Bronchial epithelial cell (primary cell): ENCODE results near the gene DGKB. TPM values are rescaled to one million over a fixed set of nuclear protein-coding genes. Genes with fewer than 3 reads are reported as not detected.

Experiments used
- DNase-seq: peaks from one replicate; pipeline ENCODE4 v3.0.0-alpha.2; 2010; ENCODE audit warnings: low read depth
- FAIRE-seq: peaks from 2 replicates; lab custom pipeline; 2011; peaks lifted over from hg19 to GRCh38; lab: Jason Lieb, UNC
- H3K27me3 ChIP-seq: 2 replicates; pipeline ENCODE4 v1.5.1; 2011; ENCODE audit warnings: low read length; ENCODE audit not compliant: control insufficient read depth, insufficient read depth
- H3K36me3 ChIP-seq: 2 replicates; pipeline ENCODE4 v1.5.1; 2011; ENCODE audit warnings: low read length; ENCODE audit not compliant: control insufficient read depth, insufficient read depth
- H3K4me3 ChIP-seq: 2 replicates; pipeline ENCODE4 v1.5.1; 2011; ENCODE audit warnings: mild to moderate bottlenecking, low read depth, low read length, control low read depth
- total RNA-seq: library from RNA; depleted of rRNA; stranded (reverse); fragments of >200 nt; gene quantifications from 2 replicates; pipeline ENCODE4 v1.2.1, GENCODE V29; 2014
- TF ChIP-seq, protein P1 (sequence below): IDR thresholded peaks from 2 replicates; pipeline ENCODE4 v1.5.1; 2011; ENCODE audit warnings: mild to moderate bottlenecking, moderate library complexity, low read length, control low read depth, inconsistent platforms; ENCODE audit not compliant: insufficient read depth, severe bottlenecking

The DGKB gene
- total RNA-seq, 1 donor from 2014 or later: not detected

DNA sequence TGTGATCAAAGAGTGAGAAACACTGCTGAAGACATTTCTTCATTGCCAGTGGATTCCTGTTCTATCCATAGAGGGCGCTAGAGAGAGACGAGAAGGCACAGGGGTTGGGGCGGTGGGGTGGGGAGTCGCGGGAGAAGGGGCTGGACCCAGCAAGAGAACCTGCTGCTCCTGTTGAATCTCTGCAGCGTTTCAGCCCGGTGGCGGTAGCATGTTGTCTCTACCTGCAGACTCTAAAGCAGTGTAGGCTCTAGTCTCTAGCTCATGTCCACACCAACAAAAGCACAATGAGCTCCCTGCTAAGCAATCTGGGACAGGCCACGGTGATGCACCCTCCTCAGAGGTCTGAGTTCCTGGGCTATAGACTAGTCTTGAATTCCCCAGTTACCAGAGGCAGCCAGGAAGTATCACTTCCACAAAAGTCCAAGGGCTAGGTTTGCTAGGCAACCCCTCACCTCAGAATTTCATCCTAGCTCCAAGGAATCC, 167.7 kb downstream of the DGKB start:
- TF ChIP-seq, protein P1, sequence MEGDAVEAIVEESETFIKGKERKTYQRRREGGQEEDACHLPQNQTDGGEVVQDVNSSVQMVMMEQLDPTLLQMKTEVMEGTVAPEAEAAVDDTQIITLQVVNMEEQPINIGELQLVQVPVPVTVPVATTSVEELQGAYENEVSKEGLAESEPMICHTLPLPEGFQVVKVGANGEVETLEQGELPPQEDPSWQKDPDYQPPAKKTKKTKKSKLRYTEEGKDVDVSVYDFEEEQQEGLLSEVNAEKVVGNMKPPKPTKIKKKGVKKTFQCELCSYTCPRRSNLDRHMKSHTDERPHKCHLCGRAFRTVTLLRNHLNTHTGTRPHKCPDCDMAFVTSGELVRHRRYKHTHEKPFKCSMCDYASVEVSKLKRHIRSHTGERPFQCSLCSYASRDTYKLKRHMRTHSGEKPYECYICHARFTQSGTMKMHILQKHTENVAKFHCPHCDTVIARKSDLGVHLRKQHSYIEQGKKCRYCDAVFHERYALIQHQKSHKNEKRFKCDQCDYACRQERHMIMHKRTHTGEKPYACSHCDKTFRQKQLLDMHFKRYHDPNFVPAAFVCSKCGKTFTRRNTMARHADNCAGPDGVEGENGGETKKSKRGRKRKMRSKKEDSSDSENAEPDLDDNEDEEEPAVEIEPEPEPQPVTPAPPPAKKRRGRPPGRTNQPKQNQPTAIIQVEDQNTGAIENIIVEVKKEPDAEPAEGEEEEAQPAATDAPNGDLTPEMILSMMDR: peak; percentile 36
- FAIRE-seq (no peak), DNase-seq (no peak)
- no peaks in the 10 kb centered on the region for H3K36me3 ChIP-seq
- H3K4me3 ChIP-seq: no peak overlapping the region
- no peaks in the 10 kb centered on the region for H3K27me3 ChIP-seq

DNA sequence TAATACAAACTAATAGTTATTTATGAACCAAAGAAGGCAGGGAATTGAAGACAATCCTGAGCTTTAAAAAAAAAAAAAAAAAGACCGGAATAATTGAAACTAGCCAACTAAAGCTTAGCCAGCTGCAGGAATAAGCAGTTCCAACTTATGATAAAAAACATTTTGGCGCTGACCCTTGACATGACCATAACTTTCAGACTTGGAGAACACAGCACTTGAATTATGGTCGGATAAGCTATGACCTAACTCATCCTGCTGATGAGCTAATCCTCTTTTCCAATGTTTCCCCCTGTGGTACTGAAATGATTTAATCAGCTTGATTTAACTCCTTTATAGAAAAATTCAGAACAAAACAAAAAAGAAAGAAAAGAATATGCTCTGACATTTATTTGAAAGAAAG, 181.8 kb downstream of the DGKB start:
- TF ChIP-seq, protein P1: no peak
- Histone ChIP-seq H3K27me3 (no peaks in the 10 kb centered on the region), H3K4me3 (no peak overlapping the region), H3K36me3 (no peaks in the 10 kb centered on the region)
- no peak for DNase-seq
- FAIRE-seq: no peak

DNA sequence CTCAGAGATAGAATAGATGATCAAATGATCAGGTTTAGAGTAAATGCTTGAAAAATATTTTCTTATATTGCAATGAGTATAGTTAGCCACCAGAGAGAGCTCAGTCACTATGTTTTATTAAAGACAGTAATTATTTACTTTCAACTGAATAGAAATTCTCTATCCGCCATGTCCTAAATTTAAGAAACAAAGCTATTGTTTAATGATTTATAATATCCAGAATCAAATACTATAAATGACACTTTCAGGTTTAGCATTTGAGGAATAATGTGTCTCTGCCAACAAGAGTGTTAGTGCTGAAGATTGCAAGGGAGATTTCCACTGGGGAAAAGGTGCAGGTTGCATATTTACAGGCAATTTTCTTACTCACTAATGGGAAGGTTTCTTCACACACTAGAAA, 184.7 kb downstream of the DGKB start:
- FAIRE-seq: no peak

DNA sequence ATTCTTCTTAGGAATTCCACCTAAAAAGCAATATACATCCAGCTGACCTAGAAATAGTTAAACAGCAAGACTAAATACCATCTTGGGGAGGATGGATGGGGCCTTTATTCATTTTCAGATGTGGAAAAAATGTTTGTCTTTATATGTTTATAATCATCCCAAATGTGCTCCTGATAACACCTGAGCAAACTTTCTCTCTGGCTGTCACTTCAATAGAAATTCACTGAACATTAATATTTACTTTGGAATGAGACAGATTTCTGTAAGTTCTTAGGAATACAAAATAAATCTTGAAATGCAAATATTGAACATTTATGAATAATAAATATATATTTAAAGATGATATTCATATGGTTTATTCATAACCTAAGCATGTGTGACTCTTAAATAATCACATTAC, 185.4 kb downstream of the DGKB start:
- TF ChIP-seq, protein P1: no peak
- DNase-seq: no peak
- Histone ChIP-seq H3K4me3 (no peak overlapping the region), H3K27me3 (no peaks in the 10 kb centered on the region), H3K36me3 (no peaks in the 10 kb centered on the region)
- FAIRE-seq: no peak

More for the DNA sequence above, 184.7 kb downstream of the DGKB start:
- no peaks in the 10 kb centered on the region for H3K27me3 ChIP-seq
- H3K4me3 ChIP-seq: no peak overlapping the region
- no peaks in the 10 kb centered on the region for H3K36me3 ChIP-seq
- DNase-seq: peak; percentile 33
- TF ChIP-seq, protein P1: peak; percentile 20

DNA sequence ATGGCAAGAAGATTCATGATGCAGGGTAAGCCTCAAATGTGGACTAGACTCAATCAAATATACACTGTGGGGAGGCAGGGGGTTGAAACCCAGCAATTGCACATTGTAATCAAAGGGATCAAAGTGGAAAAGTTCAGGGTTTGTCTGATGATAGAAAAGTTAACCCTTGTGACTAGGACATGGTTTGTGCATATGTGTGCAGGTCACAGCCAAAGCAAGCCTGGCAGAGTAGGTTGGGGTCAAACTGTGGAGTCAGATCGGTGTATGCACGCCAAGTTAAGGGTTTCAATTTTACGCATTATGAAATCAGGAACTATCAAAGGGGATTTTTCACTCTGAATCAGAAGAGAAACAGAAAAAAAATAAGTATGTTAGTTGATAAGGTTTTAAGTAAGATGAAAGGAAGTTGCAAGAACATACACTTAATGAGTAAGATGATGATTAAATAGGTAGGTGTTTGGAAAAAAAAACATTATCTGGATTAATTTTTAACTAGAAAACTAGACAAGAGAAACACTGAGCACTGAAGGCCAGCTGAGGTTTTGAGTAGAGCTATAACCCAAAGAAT, 188.3 kb downstream of the DGKB start:
- no peaks in the 10 kb centered on the region for H3K27me3 ChIP-seq

More for the DNA sequence above, 188.3 kb downstream of the DGKB start:
- TF ChIP-seq, protein P1: no peak
- Histone ChIP-seq H3K36me3 (no peaks in the 10 kb centered on the region), H3K4me3 (no peak overlapping the region)
- DNase-seq (peak; percentile 80), FAIRE-seq (no peak)
